GM12878 (cell line): ENCODE data around the gene ZNF391.

Experiments used
- CTCF ChIP-seq, 3 experiments: IDR thresholded peaks in 2 of 3; conservative IDR thresholded peaks in 1 of 3; 2 replicates each; pipeline ENCODE4 v1.5.1; 2011; ENCODE audit warnings: low read depth in 3 of 3, low read length in 3 of 3, mild to moderate bottlenecking in 3 of 3, control low read depth in 2 of 3, moderate library complexity in 2 of 3, inconsistent platforms in 1 of 3, mixed read lengths in 1 of 3; ENCODE audit not compliant: control insufficient read depth in 2 of 3, insufficient read depth in 1 of 3; ENCODE audit errors: extremely low read depth in 1 of 3
- EP300 ChIP-seq, 2 experiments: fragments of 150-350 bp in 1 of 2; IDR thresholded peaks; 2 replicates each; pipeline ENCODE4 v1.6.1; 2011 to 2012; ENCODE audit warnings: low read depth in 2 of 2, low read length in 2 of 2, borderline replicate concordance in 1 of 2, improper control_type of control experiment in 1 of 2, inconsistent platforms in 1 of 2; ENCODE audit not compliant: control insufficient read depth in 1 of 2
- NBN ChIP-seq: fragments of 450-650 bp; IDR thresholded peaks from 2 replicates; pipeline ENCODE4 v1.6.1; 2016
- NFYA ChIP-seq: IDR thresholded peaks from 2 replicates; pipeline ENCODE4 v1.6.1; 2011; ENCODE audit warnings: low read depth, mild to moderate bottlenecking, low read length, improper control_type of control experiment, borderline replicate concordance
- POLR2A ChIP-seq: IDR thresholded peaks from 2 replicates; pipeline ENCODE4 v1.6.1; 2011; ENCODE audit warnings: low read depth, mild to moderate bottlenecking, low read length
- ZNF274 ChIP-seq: IDR thresholded peaks from one replicate; pipeline ENCODE4 v1.8.0; 2011; ENCODE audit not compliant: insufficient read length, insufficient read depth

- TF ChIP-seq NFYA (no peak), CTCF (IDR thresholded peaks at IDR 0.05 in 2 of 3, conservative IDR thresholded peaks at IDR 0.05 in 1 of 3; ENCODE audit: control insufficient read depth in 2 of 3, extremely low read depth in 1 of 3, insufficient read depth in 1 of 3, low read depth in 3 of 3, low read length in 3 of 3) (no peak), NBN (no peak), ZNF274 (no peak), EP300 (IDR thresholded peaks at IDR 0.05; ENCODE audit: borderline replicate concordance in 1 of 2, control insufficient read depth in 1 of 2, low read depth in 2 of 2, low read length in 2 of 2) (no peak), POLR2A (no peak)
Observed at GRCh38 chr6:27442932-27443331, 54.4 kb downstream of the ZNF391 start.
